IPS-11a (cell line): ENCODE results near the gene AP5B1.

Experiments
- H3K4me3 ChIP-seq: one replicate; pipeline ENCODE4 v1.5.1; 2013; ENCODE audit warnings: low read depth, low read length, control low read depth

The AP5B1 gene

DNA sequence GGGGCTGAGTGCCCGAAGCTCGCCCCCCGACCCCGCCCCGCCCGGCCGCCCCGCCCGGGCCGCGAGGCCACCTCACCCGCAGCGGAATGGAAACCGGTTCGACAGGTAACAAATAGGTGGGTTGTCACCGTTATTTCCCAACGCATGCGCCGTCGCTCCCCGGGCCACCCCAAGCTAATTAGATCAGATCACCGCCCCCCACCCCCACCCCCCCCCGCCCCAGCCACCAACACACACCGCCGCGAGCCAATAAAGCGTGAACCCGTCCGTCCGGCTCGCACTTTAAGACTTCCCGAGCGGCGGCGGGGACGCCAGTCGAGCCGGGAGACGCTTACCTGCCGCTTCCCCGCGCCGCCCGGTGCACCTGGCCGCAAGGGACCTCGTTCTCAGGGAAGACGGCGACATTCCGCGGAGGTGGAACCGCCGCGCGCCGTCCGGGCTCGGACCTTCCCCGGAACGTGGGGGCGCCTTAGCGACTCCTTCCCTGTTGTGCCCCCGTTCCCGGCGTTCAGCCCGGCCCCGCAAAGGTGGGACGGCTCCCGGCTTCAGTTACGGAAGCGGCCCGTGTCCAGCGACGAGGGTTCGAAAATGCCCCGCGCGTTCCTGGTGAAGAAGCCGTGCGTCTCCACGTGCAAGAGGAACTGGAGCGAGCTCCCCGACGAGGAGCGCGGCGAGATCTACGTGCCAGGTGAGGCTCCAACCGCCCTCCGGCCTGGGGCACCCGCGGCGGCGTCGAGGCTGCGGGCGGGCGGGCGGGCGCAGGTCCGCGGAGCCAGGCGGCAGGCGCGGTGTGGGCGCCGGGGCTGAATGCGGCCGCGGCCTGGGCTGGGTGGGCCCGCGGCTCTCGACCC lies 6.2 kb upstream of the AP5B1 start, which contains the start of gene OVOL1:
TSS of gene OVOL1 (plus strand) at position 278 of the 851 bp plus-strand sequence. CDS start at position 589, 311 bp downstream.
- peak within 1 kb of the TSS; percentile 53 for H3K4me3 ChIP-seq

DNA sequence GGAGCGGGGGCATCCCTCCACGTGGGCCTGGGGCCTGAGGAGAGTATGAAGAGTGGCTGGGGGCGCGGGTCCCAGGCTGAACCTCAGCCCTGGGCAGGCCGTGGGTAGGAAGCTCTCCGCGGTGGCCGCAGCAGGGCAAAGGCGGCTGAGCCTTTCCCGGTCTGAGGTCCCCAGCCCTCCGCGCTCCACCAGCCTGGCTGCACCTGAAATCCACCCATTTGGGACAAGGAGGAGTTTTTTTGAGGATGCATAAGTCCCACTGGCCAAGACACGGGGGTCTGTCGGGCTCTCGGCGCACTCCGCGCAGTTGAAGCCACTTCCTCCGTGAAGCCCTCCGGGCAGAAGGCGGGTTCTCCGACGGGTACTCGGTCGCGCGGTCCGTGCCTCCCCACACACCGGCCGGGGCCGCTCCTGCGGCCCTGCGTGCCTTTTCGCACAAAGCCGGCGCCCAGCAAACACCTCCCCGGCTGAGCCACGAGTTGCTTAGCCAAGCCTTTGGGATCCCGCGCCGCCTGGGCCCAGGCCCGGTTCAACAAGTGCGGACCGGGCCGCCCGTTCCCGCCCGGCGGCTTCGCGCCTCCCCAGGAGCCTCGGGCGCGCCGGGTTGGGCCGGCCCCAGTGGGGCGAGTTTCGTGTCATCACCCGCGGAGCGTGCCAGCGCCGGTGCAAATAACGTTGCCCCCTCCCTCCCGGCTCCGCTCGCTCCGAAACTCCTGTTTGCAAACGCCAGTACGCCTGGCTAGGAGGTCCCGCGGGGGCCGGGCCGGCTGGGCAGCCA lies 5.4 kb upstream of the AP5B1 start:
- H3K4me3 ChIP-seq: no peak overlapping the region

DNA sequence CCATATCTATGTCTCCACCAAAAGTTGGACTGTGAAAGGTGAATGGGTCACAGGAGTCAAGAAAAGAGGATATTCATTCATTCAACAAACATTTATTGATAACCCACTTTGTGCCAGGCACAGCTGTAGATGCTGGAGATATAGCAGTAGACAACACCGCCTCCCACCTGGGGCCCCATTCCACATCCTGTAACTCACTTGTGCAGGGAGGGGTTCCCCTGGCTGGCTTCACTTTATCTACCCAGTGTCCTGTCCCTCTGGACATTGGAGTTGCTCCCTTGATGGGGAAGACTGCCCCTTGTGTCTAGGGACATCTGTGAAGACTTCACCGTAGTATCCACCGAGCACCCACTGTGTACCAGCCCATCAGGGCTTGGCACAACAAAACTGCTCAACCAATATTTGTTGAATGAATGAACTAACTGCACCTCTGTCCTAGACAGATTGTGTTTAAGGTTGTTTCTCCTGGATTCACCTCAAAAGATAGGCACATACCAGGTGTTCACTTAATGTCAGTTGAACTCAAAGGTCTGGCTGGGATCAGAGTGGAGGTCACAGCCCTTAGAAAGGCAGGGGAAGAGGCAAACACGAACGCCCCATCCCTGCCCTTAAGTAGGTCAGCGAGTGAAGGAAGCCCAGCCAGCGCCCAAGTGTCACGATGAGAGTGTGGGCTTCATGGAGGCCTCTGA lies 4.7 kb upstream of the AP5B1 start:
- no peak overlapping the region for H3K4me3 ChIP-seq

DNA sequence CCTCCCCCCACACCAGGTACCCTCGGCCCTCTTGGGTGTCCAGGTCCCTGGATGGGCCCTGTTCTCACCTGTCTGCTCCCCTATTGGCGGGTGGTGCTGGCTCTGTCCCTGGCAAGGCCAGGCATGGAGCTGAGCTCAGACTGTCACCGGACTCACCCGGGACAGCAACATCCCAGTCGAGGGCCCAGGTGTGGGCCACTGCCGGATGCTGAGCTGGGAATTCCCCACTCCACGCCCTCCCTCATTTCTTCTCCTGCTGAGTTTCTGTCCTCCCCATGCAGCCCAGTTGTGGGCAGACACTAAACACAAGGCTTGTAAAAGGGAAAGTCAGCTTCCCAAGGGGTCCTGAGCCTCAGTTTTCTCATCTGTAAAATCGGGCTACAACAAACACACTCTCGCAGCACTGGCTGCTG lies 2.0 kb upstream of the AP5B1 start:
- no peak overlapping the region for H3K4me3 ChIP-seq

DNA sequence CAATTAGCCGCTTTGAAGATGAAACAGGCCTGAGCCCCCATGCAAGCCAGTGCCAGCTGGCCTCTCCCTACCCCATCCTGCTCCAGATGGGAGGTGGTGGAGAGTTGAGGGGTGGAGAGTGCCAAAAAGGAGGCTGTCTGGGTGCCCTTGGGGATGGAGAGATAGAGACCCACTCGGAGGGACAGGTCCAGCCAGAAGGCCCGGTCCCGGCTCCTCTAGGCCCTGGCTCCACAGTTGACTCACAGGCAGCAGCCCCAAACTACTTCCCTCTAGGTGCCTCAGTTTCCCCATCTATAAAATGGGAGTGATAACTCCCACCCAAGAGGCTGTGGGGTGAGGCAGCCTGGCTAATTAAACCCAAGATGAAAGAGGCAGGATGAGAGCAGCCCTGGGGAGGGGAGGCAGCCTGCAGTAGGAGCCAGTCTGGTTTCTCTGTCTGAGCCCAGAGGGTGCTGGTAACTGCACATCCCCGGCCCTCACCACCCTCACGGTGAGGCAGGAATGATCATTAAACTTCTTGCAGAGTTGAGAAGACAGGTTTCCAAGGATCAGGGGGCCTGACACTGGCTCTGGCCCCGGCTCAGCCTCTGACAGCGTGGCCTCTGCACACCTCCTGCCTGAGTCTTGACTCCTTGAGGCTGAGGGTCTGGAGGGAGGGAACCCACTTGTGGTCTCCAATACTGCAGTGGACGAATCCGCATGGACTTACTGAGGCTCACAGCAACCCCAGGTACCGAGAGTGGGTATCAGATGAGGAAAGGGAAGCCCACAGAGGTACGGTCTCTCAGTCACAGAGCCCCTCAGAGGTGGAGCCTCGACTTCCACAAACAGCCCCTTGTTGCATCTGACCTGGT lies 1.4 kb upstream of the AP5B1 start:
- no peak overlapping the region for H3K4me3 ChIP-seq

DNA sequence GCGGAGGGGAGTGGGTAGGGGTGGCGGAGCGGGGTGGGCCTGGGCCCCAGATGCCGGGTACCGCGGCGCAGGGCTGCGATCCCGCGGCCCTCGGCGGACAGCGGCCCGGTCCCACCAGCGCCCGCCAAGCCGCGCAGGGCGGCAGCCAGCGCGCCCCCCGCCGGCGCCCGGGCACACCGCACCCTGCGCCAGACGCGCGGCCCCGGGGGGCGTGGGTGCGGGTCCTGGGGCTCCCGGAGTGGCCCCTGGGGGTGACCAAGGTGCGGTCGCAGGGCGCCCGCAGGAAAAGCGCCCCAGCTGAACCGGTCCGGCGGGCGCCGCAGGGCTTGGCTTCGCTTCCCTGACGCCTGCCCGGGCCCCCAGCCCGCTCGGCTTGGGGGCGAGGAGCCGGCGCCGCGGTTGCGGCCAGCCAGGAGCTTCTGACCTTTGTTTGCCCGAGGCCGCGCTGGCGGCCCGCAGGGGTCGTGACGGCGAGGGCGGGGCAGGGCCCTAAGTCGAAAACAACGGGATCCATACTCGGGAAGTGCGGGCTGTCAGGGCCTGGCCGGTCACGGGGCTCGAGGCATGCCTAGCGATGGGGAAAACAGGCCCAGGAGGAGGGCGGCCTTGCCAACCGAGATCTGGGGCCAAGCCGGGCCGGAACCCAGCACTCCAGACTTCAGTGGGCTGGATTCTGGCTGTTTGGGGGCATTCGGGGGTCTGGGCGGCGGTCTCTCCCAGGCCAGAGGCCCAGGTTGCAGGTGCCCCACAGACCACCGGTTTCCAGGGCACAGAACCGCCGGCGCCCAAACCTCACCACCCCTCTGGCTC lies 581 bp upstream of the AP5B1 start:
- peak overlapping the region; percentile 24 for H3K4me3 ChIP-seq

DNA sequence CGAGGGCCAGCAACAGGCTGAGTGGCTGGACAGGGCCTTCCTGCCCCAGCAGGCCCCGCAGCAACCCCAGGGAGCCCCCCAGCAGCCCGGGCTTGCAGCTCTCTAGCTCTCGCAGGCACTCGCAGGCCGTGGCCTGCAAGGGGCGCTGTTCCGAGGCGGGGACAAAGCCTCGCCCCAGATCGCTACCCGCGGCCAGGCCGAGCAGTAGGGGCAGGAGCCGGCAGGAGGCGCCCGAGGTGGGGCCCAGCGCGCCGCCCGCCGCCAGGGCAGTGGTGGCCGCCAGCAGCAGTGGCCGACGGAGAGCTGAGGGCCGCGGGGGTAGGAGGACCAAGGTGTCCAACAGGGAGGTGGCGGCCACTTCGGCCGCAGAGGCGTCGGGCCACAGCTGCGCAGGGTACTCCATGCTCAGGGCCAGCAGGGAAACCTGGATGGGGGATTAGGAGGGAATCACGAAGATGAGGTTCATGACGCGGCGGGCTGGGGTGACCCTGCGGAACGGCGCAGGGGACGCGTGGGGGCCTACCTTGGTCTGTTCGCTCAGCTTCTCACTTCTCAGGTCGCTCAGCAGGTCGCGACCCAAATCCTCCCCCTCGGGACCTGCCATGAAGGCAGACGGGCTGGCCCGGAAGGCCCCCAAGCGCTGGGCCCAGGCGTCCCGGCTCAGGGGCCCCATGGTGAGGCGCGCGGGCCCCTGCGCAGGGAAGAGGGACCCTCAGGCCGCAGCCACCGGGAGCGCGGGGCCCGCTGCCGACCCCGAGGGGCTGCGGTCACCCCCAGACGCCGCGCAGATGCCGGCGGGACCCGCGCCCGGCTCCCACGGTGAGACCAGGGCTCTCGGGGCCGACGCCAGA lies 632 bp downstream of the AP5B1 start:
- peak overlapping the region; percentile 63 for H3K4me3 ChIP-seq

DNA sequence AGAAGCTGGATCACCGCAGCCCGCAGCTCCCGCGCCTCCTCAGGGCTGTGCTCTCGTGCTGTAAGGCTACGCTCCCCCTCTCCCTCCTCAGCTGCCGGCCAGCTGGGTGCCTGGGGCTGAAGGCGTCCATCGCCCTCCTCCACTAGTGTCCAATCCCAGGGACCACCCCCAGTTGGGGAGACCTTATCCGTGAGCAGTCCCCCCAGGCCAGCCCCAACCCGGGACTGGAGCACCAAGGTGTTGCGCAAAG lies 1.2 kb downstream of the AP5B1 start:
- H3K4me3 ChIP-seq: no peak overlapping the region

DNA sequence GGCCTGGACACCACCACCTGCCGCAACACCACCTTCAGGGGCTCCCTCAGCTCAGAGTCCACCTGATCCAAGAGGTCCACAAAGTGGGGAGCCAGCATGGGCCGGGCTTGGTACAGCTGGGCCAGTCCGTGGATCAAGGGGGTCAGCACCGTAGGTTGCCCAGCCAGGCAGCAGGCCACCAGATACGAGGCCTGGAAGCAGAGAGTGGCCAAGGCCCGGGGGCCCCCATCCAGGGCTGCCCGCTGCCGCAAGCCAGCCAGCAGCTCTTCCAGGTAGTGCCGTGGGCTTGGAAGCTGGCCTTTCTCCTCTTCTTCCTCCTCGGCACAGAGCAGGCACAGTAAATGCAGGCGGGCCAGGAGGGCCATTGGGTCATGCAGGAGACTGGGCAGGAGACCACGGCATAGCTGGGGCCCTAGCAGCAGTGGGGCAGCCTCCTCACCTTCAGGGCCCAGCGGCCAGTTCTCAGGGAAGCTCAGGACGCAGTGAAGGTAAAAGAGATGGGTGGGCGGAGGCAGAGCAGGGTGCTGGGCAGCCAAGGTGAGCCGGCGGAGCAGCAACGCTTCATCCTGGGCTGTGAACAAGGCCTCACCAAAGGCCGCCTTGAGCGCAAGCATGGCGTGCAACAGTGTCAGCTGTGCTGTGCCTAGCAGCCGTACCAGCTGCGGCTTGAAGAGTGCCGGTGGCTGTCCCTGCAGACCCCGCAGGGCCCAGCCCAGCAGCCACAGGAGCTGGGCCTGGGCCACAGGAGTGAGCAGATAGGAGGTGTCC lies 1.7 kb downstream of the AP5B1 start:
- no peak overlapping the region for H3K4me3 ChIP-seq

DNA sequence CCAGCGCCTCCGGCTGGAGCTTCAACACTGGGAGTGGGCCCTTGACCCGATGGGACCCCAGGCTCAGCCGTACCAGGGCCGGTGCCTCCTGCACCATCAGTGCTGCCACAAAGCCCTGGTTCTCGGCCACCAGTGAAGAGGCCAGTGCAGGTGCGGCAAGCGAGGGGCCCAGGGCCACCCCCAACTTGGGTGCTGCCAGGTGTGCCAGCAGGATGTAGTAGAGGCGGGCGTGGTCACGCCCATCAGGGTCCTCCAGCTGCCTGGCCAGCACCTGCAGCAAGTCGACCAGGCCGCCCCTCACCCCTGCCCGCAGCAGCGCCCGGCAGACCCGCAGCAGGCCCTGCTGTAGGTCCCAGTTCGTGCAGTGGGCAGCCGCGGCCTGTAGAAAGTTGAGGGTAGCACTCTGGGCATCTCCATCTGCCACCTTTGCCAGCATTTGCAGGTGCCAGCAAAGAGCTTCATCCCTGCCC lies 2.3 kb downstream of the AP5B1 start:
- no peak overlapping the region for H3K4me3 ChIP-seq

DNA sequence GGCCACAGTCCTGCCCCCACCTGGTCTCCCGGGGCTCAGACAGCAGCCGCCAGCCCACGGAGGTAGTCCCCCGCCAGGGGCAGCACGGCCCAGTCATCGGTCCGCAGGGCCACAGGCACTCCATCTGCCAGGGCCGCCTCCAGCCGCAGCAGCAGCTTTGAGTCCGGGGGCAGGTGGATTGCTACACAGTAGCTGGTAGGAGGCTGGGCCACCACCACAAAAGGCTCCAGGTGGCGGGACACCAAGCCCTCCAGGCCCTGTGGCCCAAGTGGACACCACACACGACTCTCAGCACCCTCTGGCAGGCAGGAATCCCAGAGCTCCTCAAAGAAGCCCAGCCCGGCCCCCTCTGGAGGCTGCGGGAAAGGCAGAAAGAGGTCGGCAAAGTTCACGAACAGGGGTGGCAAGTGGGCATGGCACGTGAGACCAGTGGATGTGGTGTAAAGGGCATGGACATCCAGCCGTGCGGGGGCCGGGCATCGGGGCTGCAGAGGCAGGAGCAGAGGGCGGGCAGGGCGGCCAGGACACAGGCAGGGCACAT lies 2.9 kb downstream of the AP5B1 start:
- no peak overlapping the region for H3K4me3 ChIP-seq

DNA sequence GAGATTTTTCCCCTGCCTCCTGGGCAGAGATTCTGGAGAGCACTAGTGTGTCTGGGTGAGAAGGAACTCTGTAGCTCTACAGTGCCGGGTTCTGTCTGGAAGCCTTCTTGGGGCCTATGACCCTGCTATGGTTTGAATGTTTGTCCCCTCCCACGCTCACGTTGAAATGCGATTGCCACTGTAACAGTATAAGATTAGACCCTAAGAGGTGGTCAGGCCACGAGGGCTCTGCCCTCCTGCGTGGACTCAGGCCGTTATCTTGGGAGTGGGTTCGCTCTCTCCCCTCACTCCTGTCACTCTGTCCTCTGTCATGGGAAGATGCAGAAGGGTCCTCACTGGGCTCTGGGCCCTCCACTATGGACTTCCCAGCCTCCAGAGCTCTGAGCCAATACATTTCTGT lies 3.5 kb downstream of the AP5B1 start:
- H3K4me3 ChIP-seq: no peak overlapping the region

DNA sequence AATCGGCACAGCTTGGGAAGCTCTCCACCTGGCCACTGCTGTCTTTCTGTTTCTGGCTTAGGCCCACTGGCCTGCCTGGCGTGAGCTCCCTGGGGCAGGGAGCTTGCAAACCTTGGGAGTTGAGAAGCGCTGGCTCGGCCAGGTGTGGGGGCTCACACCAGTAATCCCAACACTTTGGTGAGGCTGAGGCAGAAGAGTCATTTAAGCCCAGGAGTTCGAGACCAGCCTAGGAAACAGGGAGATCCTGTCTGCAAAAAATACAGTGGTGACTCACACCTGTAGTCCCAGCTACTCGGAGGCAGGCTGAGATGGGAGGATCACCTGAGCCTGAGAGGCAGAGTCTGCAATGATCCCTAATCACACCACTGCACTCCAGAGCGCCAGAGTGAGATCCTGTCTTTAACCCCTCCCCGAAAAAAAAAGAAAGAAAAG lies 4.0 kb downstream of the AP5B1 start:
- no peak overlapping the region for H3K4me3 ChIP-seq

DNA sequence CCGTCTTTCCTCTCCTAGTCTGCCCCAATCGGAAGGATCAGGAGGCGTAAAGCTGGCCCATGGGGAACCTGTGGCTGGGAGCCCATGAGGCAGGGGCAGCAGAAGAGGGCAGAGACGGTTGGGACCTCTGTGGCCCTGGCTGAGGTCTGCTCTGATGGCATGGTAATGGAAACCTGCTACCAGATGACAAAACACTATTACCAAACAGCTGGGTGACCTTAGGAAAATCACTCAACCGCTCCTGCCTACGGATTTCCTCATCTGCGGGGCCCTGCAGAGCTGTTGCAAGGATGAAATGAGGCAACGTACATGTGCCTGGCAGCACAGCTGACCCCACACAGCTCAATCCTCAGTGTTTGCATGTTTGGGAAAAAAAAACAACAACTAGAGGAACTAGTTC lies 4.6 kb downstream of the AP5B1 start:
- H3K4me3 ChIP-seq: no peak overlapping the region

DNA sequence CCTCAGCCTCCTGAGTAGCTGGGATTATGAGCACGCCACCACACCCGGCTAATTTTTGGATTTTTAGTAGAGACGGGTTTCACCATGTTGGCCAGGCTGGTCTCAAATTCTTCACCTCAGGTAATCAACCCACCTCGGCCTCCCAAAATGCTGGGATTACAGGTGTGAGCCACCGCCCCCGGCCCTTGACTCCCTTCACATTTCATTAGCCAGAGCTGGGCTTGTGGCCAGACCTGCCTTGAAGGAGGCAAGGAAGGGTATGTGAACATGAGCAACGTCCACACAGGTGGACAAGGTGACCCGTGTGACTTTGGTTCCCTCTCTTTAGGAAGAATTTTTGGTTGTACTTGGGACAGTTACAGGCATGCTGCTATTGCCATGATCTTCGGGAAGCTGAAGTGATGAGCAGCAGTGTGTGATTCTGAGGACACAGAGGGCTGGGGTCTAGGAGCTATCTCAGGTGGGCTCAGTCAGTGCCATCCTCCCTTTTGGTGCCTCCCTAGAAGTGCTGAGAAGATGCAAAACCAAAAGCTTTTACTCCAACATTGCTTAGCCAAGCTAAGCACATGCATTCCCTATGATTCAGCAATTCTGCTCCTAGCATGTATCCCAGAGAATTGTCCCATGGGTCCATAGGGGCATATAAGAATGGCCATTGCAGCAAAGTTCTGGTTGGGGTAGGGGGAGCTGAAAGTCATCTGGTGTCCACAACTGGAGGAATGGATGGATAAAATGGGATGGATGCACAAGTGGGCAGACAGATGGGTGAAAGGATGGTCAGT lies 6.1 kb downstream of the AP5B1 start:
- H3K4me3 ChIP-seq: no peak overlapping the region

DNA sequence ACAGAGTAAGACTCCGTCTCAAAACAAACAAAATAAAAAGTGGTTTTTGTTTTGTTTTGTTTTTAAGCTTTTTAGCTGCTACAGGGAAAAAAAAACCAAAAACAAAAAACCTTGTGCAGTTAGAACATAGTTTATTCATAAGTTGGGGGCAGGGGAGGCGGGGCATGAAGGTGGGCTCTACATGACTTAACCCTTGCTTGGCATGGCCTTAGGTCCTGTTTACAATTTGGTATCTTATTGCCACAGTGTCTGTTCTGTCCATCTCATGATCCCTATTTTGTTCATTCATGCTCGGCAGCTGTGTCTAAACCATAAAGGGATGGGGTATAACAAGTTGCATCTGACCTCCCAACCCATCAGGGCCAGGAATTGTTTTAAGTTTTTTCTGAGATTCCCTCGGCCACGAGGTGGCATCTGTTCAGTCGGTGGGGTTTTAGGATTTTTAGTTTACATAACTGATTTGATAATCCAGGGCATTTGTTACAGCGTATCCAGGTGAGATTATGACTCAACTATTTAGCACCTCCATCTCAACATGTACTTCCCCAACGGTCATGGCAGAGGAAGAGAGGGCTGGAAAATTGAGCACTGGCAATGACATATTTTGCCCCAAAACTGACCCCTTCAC lies 6.9 kb downstream of the AP5B1 start:
- no peak overlapping the region for H3K4me3 ChIP-seq
